GM23338 (cell line): ENCODE results near the gene MMAB. TPM values are rescaled to one million over a fixed set of nuclear protein-coding genes. Genes with fewer than 3 reads are reported as not detected.
A peak's percentile ranks its signal among the peaks of the same experiment; 100 is the strongest.

Source experiments
- ATAC-seq: fragments of 200-7000 bp; cut with Tn5 transposase; 3 replicates; pipeline ENCODE4 v1.9.1; 2020
- DNase-seq: peaks from one replicate; pipeline ENCODE4 v3.0.0-alpha.2; 2015; ENCODE audit warnings: low spot score
- H2AFZ ChIP-seq: fragments of 200-600 bp; sonication (generic); 2 replicates; pipeline ENCODE4 v1.8.0; 2016; ENCODE audit warnings: antibody characterized with exemption, mild to moderate bottlenecking, moderate library complexity
- H3F3A ChIP-seq: fragments of 200-600 bp; sonication (generic); replicated peaks from 2 replicates; pipeline ENCODE4 v1.8.0; 2017; ENCODE audit warnings: antibody characterized with exemption, mixed run types, low read depth
- H3K27ac ChIP-seq: fragments of 200-600 bp; sonication (generic); 2 replicates; pipeline ENCODE4 v1.6.1; 2016; ENCODE audit warnings: low read depth
- H3K27me3 ChIP-seq: fragments of 200-600 bp; sonication (generic); 2 replicates; pipeline ENCODE4 v1.8.0; 2016; ENCODE audit warnings: mild to moderate bottlenecking, mixed run types, moderate library complexity; ENCODE audit not compliant: insufficient read depth
- H3K36me3 ChIP-seq: fragments of 200-600 bp; sonication (generic); 2 replicates; pipeline ENCODE4 v1.8.0; 2016; ENCODE audit warnings: mild to moderate bottlenecking; ENCODE audit not compliant: insufficient read depth
- H3K4me1 ChIP-seq: fragments of 200-600 bp; sonication (generic); 2 replicates; pipeline ENCODE4 v1.8.0; 2016; ENCODE audit warnings: mild to moderate bottlenecking, moderate library complexity; ENCODE audit not compliant: insufficient read depth
- H3K4me2 ChIP-seq: fragments of 200-600 bp; sonication (generic); 2 replicates; pipeline ENCODE4 v1.7.1; 2017; ENCODE audit warnings: mixed run types
- H3K4me3 ChIP-seq: fragments of 200-600 bp; sonication (generic); 2 replicates; pipeline ENCODE4 v1.6.1; 2016; ENCODE audit warnings: mixed run types
- H3K79me2 ChIP-seq: fragments of 200-600 bp; sonication (generic); replicated peaks from 2 replicates; pipeline ENCODE4 v1.8.0; 2017; ENCODE audit warnings: mild to moderate bottlenecking; ENCODE audit not compliant: insufficient read depth
- H3K9me2 ChIP-seq: fragments of 200-600 bp; sonication (generic); 2 replicates; pipeline ENCODE4 v1.8.0; 2017; ENCODE audit not compliant: insufficient read depth
- H4K20me1 ChIP-seq: fragments of 200-600 bp; sonication (generic); replicated peaks from 2 replicates; pipeline ENCODE4 v1.8.0; 2017; ENCODE audit warnings: mild to moderate bottlenecking; ENCODE audit not compliant: insufficient read depth
- H3K27ac Mint-ChIP-seq: 2 replicates; pipeline ENCODE4 v1.8.0; 2020; ENCODE audit warnings: inconsistent platforms, mild to moderate bottlenecking, moderate library complexity, mixed read lengths
- H3K27me3 Mint-ChIP-seq: 3 replicates; pipeline ENCODE4 v1.8.0; 2022; ENCODE audit warnings: low read depth, mild to moderate bottlenecking, moderate library complexity, mixed read lengths, inconsistent platforms; ENCODE audit not compliant: insufficient read depth, poor library complexity
- H3K36me3 Mint-ChIP-seq: 3 replicates; pipeline ENCODE4 v1.8.0; 2021; ENCODE audit warnings: low read depth, mild to moderate bottlenecking, inconsistent platforms, moderate library complexity, mixed read lengths
- H3K4me1 Mint-ChIP-seq: 3 replicates; pipeline ENCODE4 v1.8.0; 2020; ENCODE audit warnings: mild to moderate bottlenecking, inconsistent platforms, mixed read lengths
- H3K4me3 Mint-ChIP-seq: 3 replicates; pipeline ENCODE4 v1.8.0; 2021; ENCODE audit warnings: moderate library complexity, mild to moderate bottlenecking, inconsistent platforms, mixed read lengths
- H3K9me3 Mint-ChIP-seq: 3 replicates; pipeline ENCODE4 v1.8.0; 2020; ENCODE audit warnings: moderate library complexity, mild to moderate bottlenecking, inconsistent platforms, mixed read lengths
- CREB1 ChIP-seq: fragments of 250-450 bp; sonication (Bioruptor Pico); IDR thresholded peaks from 2 replicates; pipeline ENCODE4 v1.5.0; 2020; ENCODE audit warnings: low read depth, mild to moderate bottlenecking, moderate library complexity
- CTCF ChIP-seq, 2 experiments: fragments of 200-600 bp in 1 of 2; sonication (generic) in 1 of 2; conservative IDR thresholded peaks; 2 replicates each; pipeline versions ENCODE4 v1.5.1 to v1.6.1; 2016 to 2017; ENCODE audit warnings: antibody characterized with exemption in 2 of 2, low read depth in 2 of 2, mild to moderate bottlenecking in 2 of 2, moderate library complexity in 1 of 2
- ETS1 ChIP-seq: IDR thresholded peaks from 2 replicates; pipeline ENCODE4 v1.6.1; 2016; ENCODE audit warnings: antibody characterized with exemption
- EZH2 ChIP-seq: fragments of 200-600 bp; sonication (generic); IDR thresholded peaks from one replicate; pipeline ENCODE4 v1.8.0; 2017; ENCODE audit warnings: antibody characterized with exemption, mild to moderate bottlenecking, low read depth; ENCODE audit not compliant: unreplicated experiment
- JUNB ChIP-seq: IDR thresholded peaks from one replicate; pipeline ENCODE4 v1.6.1; 2016; ENCODE audit warnings: antibody characterized with exemption; ENCODE audit not compliant: unreplicated experiment
- NANOG ChIP-seq: IDR thresholded peaks from 2 replicates; pipeline ENCODE4 v1.6.1; 2016; ENCODE audit warnings: antibody characterized with exemption, borderline replicate concordance
- STAT1 ChIP-seq: IDR thresholded peaks from one replicate; pipeline ENCODE4 v1.6.1; 2016; ENCODE audit warnings: antibody characterized with exemption; ENCODE audit not compliant: unreplicated experiment
- ZNF114 ChIP-seq: fragments of 250-450 bp; sonication (Bioruptor Pico); IDR thresholded peaks from 2 replicates; pipeline ENCODE4 v1.5.0; 2020; ENCODE audit warnings: mild to moderate bottlenecking, moderate library complexity
- polyA plus RNA-seq: library from polyadenylated mRNA; unstranded; fragments of >200 nt; fragmentation: Nextera tagmentation; extraction: Ambion mirVana; gene quantifications from 2 replicates; pipeline ENCODE4 v1.2.1, GENCODE V29; 2016
- total RNA-seq: library from RNA; depleted of rRNA; stranded (reverse); fragments of >200 nt; shearing (Covaris generic); gene quantifications from 2 replicates; pipeline ENCODE4 v1.2.3, GENCODE V29; 2014

MMAB gene
- total and polyA plus RNA-seq, 2 experiments from 2014 or later = 24.7 to 38.5 TPM

- no peak overlapping the region for H2AFZ ChIP-seq
Measured at GRCh38 chr12:109571773-109572505, 1.4 kb downstream of the MMAB start.

GRCh38 chr12:109568486-109568885, 4.8 kb downstream of the MMAB start:
- peaks cover 4% of the 10 kb centered on the region; the same call in 1 of the 2 replicates for H3K4me1 ChIP-seq
- no peak overlapping the region for H3K4me3 Mint-ChIP-seq
- H3K9me3 Mint-ChIP-seq = no peaks in the 10 kb centered on the region
- H3K36me3 ChIP-seq = no peaks in the 10 kb centered on the region; the same call in 1 of the 2 replicates
- no peak overlapping the region for H3K27ac Mint-ChIP-seq
- H3K4me3 ChIP-seq = no peak overlapping the region
- H3K36me3 Mint-ChIP-seq = peaks cover 26% of the 10 kb centered on the region
- TF ChIP-seq JUNB (no peak), EZH2 (no peak), NANOG (no peak), CREB1 (CRISPR knock-in tag) (no peak), STAT1 (no peak)
- H3K4me2 ChIP-seq = no peak overlapping the region
- DNase-seq = no peak
- H2AFZ ChIP-seq = no peak overlapping the region
- no peaks in the 10 kb centered on the region for H3K27me3 ChIP-seq
- peaks cover 12% of the 10 kb centered on the region for H3K27me3 Mint-ChIP-seq
- H3K27ac ChIP-seq = no peak overlapping the region
- peaks cover 6% of the 10 kb centered on the region for H3K4me1 Mint-ChIP-seq
- H4K20me1 ChIP-seq = no peaks in the 10 kb centered on the region
- ATAC-seq = no peak
- H3K79me2 ChIP-seq = no peaks in the 10 kb centered on the region
- peaks cover 5% of the 10 kb centered on the region; the same call in 1 of the 2 replicates for H3K9me2 ChIP-seq
- no peaks in the 10 kb centered on the region for H3F3A ChIP-seq

More at GRCh38 chr12:109571773-109572505, 1.4 kb downstream of the MMAB start:
- Mint-ChIP-seq H3K9me3 (no peaks in the 10 kb centered on the region), H3K4me1 (peaks cover 16% of the 10 kb centered on the region), H3K4me3 (no peak overlapping the region; the same call in 2 of the 3 replicates), H3K27me3 (peaks cover 9% of the 10 kb centered on the region), H3K27ac (no peak overlapping the region), H3K36me3 (peaks cover 26% of the 10 kb centered on the region)
- DNase-seq = no peak
- H3K79me2 ChIP-seq = peaks cover 20% of the 10 kb centered on the region
- H3K9me2 ChIP-seq = peaks cover 5% of the 10 kb centered on the region; the same call in 1 of the 2 replicates
- H3K4me1 ChIP-seq = peaks cover 14% of the 10 kb centered on the region; the same call in 1 of the 2 replicates
- H3F3A ChIP-seq = no peaks in the 10 kb centered on the region
- no peak overlapping the region for H3K27ac ChIP-seq
- peaks cover 14% of the 10 kb centered on the region for H3K36me3 ChIP-seq
- TF ChIP-seq EZH2 = no peak
- no peak for TF ChIP-seq ZNF114 (CRISPR knock-in tag)
- TF ChIP-seq ETS1 = no peak
- no peak for TF ChIP-seq CTCF (conservative IDR thresholded peaks at IDR 0.05; ENCODE audit: low read depth in 2 of 2)
- no peak for ATAC-seq
- H3K4me2 ChIP-seq = peak overlapping the region; percentile 77
- peak overlapping the region; percentile 78; the same call in 1 of the 2 replicates for H3K4me3 ChIP-seq
- H4K20me1 ChIP-seq = no peaks in the 10 kb centered on the region
- no peaks in the 10 kb centered on the region for H3K27me3 ChIP-seq
